GM12865 (cell line): ENCODE measurements around the gene CDH13.

Experiments
- DNase-seq: peaks from one replicate; pipeline ENCODE4 v3.0.0; 2010; ENCODE audit warnings: low read depth
- H3K4me3 ChIP-seq: 2 replicates; pipeline ENCODE4 v1.5.1; 2011; ENCODE audit warnings: mild to moderate bottlenecking, low read depth, low read length, control low read depth
- CTCF ChIP-seq: IDR thresholded peaks from 2 replicates; pipeline ENCODE4 v1.5.1; 2011; ENCODE audit warnings: low read length, control low read depth, low read depth, inconsistent platforms; ENCODE audit not compliant: insufficient read depth; ENCODE audit errors: missing control alignments

CDH13 gene

GRCh38 chr16:83338941-83339340 is 712.2 kb downstream of the CDH13 start:
- no peak for DNase-seq
- TF ChIP-seq CTCF: no peak
- H3K4me3 ChIP-seq: no peak overlapping the region

DNA sequence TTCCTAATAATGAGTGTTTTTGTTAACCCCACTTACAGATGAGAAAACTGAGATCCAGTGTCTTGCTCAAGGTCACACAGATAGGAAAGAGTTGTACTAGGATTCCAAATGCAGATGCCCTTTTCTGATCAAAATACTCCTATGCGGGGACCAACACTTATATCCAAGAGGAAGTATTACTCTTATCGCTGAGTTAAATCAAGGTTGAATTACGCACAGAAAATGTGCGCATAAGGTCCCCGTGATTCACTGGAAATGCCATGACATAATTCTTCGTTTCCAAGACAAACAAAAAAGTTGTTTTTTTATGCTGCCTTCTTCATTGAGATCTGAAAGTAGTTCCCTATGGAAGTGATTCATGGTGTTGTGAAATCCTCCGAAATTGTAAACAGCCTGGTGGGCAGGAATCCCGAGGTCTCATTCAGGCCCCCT is 717.2 kb downstream of the CDH13 start:
- H3K4me3 ChIP-seq: no peak overlapping the region
- TF ChIP-seq CTCF: no peak
- no peak for DNase-seq

DNA sequence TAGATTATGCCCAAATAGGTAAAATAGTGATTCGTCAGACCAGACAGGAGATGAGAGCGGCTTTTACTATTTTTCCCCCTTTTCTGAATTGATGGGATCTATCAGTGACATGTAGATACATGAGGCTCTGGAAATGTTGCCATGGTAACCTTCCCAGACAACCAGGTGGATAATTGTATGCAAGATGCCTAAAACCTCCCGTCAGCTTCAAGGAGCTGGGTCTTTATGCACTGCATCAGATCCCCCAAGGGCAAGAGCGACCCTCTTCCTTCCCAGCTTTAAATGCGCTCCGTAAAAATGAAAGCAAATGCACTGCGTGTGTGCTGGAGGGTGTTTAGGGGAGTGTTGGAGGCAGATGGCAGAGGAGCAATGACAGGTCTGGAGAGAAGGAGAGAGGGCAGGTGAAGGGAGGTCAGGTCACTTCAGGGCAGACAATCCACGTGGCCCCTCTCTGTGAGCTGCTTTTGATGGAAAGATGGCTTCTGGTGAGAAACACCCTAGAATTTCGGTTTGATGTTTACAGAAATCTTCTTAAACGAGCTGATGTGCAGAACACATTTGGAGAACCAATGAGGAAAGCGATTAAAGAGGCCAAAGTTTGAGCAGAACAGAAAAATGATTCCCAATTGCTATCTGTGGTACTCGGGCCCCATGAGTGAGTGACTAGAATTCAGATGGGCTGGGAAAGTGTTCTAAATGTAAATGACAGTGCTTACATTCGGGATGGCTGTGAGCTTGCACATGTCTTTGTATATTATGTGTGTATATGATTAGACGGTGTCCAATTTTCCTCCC is 719.3 kb downstream of the CDH13 start:
- DNase-seq: no peak
- TF ChIP-seq CTCF: no peak
- H3K4me3 ChIP-seq: no peak overlapping the region

DNA sequence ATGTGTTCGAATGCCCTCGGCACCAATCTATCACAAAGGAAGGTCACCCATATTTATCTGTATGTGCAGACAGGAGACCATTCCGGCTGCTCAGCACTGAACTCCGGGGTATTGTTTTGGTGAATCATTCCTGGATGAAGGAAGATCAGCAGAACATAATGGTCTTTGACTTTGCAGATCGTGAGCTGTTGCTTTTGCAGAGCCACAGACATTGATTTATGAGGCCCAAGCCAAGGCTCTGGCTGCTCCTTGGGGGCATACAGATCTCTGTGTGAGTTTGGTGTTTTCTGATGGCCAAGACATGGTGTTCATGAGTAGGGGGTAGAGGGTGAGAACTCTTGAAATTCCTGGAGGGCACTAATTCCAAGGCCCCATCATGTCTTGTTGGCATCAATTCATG is 722.2 kb downstream of the CDH13 start:
- no peak for DNase-seq
- H3K4me3 ChIP-seq: no peak overlapping the region
- no peak for TF ChIP-seq CTCF

DNA sequence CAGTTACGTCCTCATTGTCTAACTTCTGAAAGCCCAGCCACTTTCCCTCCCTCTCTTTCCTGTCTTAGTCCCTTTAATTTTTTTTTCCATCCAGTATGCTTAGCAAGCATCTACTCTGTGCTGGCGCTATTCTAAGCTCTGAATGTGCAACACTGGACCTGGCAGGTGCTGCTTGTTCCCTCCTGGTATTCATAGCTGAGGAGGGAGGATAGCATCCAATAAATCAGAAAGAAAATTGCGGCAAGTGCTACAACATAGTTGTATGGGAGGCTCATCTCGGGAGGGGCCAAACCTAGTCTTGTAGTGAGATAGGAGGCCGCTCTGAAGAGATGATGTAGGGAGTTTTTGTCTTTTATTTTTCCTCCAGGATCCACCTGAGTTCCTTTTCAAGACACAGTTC is 723.7 kb downstream of the CDH13 start:
- H3K4me3 ChIP-seq: no peak overlapping the region
- DNase-seq: no peak
- TF ChIP-seq CTCF: no peak

DNA sequence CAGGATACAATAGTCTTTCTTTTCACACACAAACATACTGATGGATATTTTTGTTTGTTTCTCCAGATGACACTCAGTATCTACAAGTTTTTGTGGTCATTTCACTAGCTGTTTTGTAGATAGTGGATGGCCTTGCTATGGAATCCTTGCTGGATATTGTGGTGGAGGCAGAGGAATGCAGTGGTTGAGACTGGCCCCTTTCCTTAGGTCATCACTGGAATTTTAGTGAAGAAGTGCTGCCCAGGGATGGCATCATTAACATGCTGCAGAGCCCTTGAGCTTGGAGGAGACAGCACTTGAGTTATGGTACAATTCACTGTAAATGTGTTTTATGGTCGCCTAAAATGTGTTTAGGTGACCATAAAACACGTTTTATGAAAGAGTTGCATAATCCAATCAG is 725.1 kb downstream of the CDH13 start:
- no peak overlapping the region for H3K4me3 ChIP-seq
- DNase-seq: no peak
- no peak for TF ChIP-seq CTCF

- no peak for DNase-seq
- TF ChIP-seq CTCF: no peak
- no peak overlapping the region for H3K4me3 ChIP-seq
These were observed 726.5 kb downstream of the CDH13 start for GRCh38 chr16:83353241-83353640.
